ENCODE results near the gene CEP104. TPM values are rescaled to one million over a fixed set of nuclear protein-coding genes. Genes with fewer than 3 reads are reported as not detected.

Gene CEP104
- polyA plus RNA-seq, 1 of the 3 experiments (the other 2 are of a cell fraction), result 19.2 TPM

DNA sequence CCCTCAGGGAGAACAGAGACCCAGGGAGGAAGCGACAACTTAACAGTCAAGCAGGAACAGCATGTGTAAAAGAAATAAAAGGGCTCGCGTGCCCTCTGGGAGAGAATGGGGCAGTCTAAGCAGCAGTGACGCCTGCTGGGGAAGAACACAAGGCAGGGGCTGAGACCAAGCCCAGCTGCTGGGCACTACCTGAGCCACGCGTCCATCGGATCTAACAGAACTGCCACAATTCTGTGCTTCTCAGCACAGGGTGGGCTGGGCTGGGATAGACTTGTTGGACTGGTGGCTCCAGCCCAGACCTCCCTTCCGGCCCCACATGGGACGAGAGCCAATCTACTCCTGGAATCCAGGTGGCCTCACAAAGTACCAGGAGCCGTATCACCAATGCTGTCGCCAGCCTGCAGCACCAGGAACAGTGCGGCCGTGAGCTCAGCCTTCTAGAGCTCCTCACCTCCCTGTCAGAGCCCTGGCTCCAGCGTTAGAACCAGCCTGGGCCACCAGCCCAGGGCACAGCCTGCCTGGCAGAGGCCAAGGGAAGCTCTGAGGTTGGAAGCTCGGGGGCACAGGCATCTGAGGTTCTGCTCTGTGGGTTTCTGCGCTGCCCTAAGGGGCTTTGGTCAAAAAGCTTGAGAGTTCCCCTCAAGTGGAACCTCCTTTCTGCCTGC lies 68.1 kb downstream of the CEP104 start:
- Histone ChIP-seq H3K9ac (no peak overlapping the region), H3K4me2 (no peak overlapping the region), H3K27ac (ENCODE audit: low read depth in 2 of 2, low read length in 1 of 2) (no peak overlapping the region), H4K20me1 (ENCODE audit: insufficient read depth) (peaks cover 58% of the 10 kb centered on the region), H3K4me3 (ENCODE audit: low read depth in 2 of 2, low read length in 1 of 2) (no peak overlapping the region), H3K27me3 (ENCODE audit: insufficient read depth) (no peaks in the 10 kb centered on the region), H3F3A (replicated peaks; ENCODE audit: insufficient read depth) (no peaks in the 10 kb centered on the region), H3K9me2 (no peaks in the 10 kb centered on the region), H3K36me3 (replicated peaks in 1 of 2; ENCODE audit: control insufficient read depth in 1 of 2, insufficient read depth in 2 of 2, low read length in 1 of 2) (peaks cover 4 to 39% of the 10 kb centered on the region in 2 experiments), H3K4me1 (ENCODE audit: control insufficient read depth in 1 of 2, insufficient read depth in 2 of 2, low read depth in 1 of 2, low read length in 1 of 2) (no peaks in the 10 kb centered on the region; a peak in 1 of 4 replicates), H3K9me3 (no peaks in the 10 kb centered on the region), H3K79me2 (ENCODE audit: insufficient read depth) (peaks cover 67% of the 10 kb centered on the region), H2AFZ (ENCODE audit: low read depth) (no peak overlapping the region)
- 97% methylated on average over 5 of the region's 16 CpGs for WGBS (ENCODE audit: low lambda C conversion rate)
- no peak for DNase-seq
- POLR2A ChIA-PET, result no interaction called here
- CTCF ChIA-PET, result no interaction called here
- TF ChIP-seq CHD2 (IDR thresholded peaks at IDR 0.05; ENCODE audit: low read length, partially characterized antibody) (no peak), GATA2 (CRISPR knock-in tag; IDR thresholded peaks at IDR 0.05) (no peak), FOXJ3 (CRISPR knock-in tag; IDR thresholded peaks at IDR 0.05) (no peak), MEF2A (IDR thresholded peaks at IDR 0.05; ENCODE audit: borderline replicate concordance, low read depth) (no peak), MXI1 (IDR thresholded peaks at IDR 0.05; ENCODE audit: low read depth, low read length) (no peak), RXRA (IDR thresholded peaks at IDR 0.05; ENCODE audit: borderline replicate concordance, low read depth) (no peak), GABPA (IDR thresholded peaks at IDR 0.05; ENCODE audit: low read depth) (no peak), RFX5 (IDR thresholded peaks at IDR 0.05; ENCODE audit: low read length) (no peak)
- TF ChIP-seq, protein P1, sequence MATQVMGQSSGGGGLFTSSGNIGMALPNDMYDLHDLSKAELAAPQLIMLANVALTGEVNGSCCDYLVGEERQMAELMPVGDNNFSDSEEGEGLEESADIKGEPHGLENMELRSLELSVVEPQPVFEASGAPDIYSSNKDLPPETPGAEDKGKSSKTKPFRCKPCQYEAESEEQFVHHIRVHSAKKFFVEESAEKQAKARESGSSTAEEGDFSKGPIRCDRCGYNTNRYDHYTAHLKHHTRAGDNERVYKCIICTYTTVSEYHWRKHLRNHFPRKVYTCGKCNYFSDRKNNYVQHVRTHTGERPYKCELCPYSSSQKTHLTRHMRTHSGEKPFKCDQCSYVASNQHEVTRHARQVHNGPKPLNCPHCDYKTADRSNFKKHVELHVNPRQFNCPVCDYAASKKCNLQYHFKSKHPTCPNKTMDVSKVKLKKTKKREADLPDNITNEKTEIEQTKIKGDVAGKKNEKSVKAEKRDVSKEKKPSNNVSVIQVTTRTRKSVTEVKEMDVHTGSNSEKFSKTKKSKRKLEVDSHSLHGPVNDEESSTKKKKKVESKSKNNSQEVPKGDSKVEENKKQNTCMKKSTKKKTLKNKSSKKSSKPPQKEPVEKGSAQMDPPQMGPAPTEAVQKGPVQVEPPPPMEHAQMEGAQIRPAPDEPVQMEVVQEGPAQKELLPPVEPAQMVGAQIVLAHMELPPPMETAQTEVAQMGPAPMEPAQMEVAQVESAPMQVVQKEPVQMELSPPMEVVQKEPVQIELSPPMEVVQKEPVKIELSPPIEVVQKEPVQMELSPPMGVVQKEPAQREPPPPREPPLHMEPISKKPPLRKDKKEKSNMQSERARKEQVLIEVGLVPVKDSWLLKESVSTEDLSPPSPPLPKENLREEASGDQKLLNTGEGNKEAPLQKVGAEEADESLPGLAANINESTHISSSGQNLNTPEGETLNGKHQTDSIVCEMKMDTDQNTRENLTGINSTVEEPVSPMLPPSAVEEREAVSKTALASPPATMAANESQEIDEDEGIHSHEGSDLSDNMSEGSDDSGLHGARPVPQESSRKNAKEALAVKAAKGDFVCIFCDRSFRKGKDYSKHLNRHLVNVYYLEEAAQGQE (IDR thresholded peaks at IDR 0.05; ENCODE audit: low read depth, low read length), result no peak
- TF ChIP-seq, protein P2, sequence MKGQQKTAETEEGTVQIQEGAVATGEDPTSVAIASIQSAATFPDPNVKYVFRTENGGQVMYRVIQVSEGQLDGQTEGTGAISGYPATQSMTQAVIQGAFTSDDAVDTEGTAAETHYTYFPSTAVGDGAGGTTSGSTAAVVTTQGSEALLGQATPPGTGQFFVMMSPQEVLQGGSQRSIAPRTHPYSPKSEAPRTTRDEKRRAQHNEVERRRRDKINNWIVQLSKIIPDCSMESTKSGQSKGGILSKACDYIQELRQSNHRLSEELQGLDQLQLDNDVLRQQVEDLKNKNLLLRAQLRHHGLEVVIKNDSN (IDR thresholded peaks at IDR 0.05; ENCODE audit: borderline replicate concordance, low read depth), result no peak
- TF ChIP-seq, protein P3, sequence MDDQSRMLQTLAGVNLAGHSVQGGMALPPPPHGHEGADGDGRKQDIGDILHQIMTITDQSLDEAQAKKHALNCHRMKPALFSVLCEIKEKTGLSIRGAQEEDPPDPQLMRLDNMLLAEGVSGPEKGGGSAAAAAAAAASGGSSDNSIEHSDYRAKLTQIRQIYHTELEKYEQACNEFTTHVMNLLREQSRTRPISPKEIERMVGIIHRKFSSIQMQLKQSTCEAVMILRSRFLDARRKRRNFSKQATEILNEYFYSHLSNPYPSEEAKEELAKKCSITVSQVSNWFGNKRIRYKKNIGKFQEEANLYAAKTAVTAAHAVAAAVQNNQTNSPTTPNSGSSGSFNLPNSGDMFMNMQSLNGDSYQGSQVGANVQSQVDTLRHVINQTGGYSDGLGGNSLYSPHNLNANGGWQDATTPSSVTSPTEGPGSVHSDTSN (IDR thresholded peaks at IDR 0.05), result no peak

All from SK-N-SH (cell line).